ENCODE results near the gene SPEM3.

The SPEM3 gene

GRCh38 chr17:7467498-7467897 is 38.8 kb downstream of the SPEM3 start:
- no peak for TF ChIP-seq CTCF (IDR thresholded peaks at IDR 0.05)

- TF ChIP-seq CTCF (IDR thresholded peaks at IDR 0.05) = no peak
Measured at GRCh38 chr17:7468290-7468689, 39.6 kb downstream of the SPEM3 start.

GRCh38 chr17:7468804-7469389 is 40.2 kb downstream of the SPEM3 start:
- TF ChIP-seq CTCF (IDR thresholded peaks at IDR 0.05) = no peak

GRCh38 chr17:7471729-7472128 is 43.1 kb downstream of the SPEM3 start:
- no peak for TF ChIP-seq CTCF (IDR thresholded peaks at IDR 0.05)

GRCh38 chr17:7475764-7476422 is 47.2 kb downstream of the SPEM3 start:
- TF ChIP-seq CTCF (IDR thresholded peaks at IDR 0.05) = no peak

GRCh38 chr17:7476494-7476893 is 47.8 kb downstream of the SPEM3 start:
- TF ChIP-seq CTCF (IDR thresholded peaks at IDR 0.05) = no peak

GRCh38 chr17:7476951-7477350 is 48.3 kb downstream of the SPEM3 start:
- no peak for TF ChIP-seq CTCF (IDR thresholded peaks at IDR 0.05)

Measured in LNCAP (cell line).